ENCODE results near the gene ITCH.
"Not testable (repeated sequence)": the region's sequence is repeated elsewhere in the genome, so short reads cannot be mapped to it uniquely, and the experiment has no call there.

Gene ITCH

GRCh38 chr20:34382877-34383455 is 19.9 kb downstream of the ITCH start:
- not testable (repeated sequence) for DNase-seq

DNA sequence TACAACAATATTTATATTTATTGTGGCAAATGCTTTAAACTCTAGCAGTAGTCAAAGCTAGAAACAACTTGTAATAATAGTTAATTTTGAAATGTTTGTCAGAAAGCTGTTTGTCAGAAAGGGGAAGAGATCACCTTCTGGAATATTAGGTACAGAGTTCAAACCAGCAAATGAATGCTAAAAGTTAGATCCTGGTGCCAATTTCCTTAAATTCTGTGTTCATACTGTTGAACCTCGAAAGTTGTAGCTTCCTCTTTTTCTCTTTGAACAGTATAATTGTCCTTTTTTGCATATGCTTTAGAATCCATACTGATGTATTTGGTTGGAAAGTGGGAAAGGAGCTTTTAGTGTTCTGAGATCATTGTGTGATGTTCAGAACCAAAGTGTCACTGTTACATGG is 22.4 kb downstream of the ITCH start:
- DNase-seq: no peak

DNA sequence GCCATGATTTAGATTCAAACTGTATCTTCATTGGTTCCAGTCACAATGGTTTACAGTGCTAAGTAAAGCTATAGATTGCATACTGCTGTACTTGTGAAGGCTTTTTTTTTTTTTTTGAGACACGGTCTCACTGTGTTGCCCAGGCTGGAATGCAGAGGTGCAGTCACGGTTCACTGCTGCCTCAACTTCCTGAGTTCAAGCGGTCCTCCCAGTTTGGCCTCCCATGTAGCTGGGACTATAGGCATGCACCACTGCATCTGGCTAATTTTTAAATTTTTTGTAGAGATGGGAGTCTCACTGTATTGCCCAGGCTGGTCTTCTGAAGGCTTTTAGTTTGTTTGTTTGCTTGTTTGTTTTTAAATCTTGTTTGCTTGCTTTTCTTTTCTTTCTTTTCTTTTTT is 24.9 kb downstream of the ITCH start:
- no peak for DNase-seq

GRCh38 chr20:34388678-34389077 is 25.6 kb downstream of the ITCH start:
- no peak for DNase-seq

DNA sequence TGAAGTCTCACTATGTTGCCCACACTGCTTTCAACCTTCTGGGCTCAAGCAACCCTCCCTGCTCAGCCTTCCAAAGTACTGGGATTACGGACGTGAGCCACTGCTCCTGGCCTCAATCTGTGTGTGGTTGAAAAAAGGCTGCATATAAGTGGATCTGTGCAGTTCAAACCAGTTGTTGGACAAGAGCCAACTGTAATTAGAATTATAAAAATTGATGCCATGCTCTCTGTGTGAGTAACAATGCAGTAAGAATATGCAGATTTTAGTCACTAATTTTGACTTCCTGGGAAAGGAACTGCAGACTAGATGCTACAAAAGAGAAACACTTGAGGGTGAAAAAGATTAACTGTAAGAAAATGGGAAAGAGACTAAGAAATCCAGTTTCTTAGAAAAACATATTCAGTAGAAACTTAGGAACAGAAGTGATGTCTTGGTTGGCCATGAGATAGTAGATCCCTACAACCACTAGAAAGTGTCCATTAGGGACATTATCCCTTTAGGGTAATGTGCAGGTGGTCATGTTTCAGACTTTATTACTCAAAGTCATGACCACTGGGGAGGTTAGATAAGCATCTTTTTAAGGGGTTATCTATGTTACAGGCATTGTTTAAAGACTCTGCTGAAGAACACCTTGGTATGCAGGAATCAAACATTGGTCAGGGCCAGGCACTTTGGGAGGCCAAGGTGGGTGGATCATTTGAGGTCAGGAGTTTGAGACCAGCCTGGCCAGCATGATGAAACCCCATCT is 26.3 kb downstream of the ITCH start:
- DNase-seq: no peak

DNA sequence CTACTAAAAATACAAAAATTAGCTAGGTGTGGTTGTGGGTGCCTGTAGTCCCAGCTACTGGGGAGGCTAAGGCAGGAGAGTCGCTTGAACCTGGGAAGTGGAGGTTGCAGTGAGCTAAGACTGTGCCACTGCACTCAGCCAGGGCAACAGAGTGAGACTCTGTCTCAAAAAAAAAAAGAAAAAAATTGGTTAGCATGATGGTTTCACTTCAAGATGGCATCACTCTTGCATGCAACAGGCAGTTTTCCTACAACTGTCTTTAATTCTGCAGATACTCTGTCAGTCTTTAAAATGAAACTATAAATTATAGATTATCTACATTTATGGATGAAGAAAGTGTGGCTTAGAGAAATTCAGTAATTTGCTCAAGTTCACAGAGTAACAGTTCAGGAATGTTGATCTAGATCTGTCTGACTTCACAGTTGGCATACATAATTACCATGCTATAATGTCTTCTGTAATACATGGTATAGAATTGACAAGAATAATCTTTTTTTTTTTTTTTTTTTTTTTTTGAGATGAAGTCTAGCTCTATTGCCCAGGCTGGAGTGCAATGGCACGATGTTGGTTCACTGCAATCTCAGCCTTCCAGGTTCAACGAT is 27.0 kb downstream of the ITCH start:
- no peak for DNase-seq

DNA sequence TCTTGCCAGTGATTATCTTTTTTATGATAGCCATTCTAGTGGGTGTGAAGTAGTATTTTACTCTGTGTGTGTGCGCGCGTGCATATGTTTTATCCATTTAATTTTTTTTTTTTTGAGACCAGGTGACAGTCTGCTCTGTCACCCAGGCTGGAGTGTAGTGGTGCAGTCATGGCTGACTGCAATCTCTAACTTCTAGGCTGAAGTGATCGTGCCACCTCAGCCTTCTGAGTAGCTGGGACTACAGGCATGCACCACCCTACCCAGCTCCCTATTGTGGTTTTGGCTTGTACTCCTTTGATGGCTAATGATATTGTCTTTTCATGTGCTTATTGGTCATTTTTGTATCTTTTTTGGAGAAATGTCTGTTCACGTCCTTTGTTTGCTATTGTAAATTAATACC is 33.3 kb downstream of the ITCH start:
- DNase-seq: no peak

GRCh38 chr20:34397096-34397495 is 34.0 kb downstream of the ITCH start:
- no peak for DNase-seq

DNA sequence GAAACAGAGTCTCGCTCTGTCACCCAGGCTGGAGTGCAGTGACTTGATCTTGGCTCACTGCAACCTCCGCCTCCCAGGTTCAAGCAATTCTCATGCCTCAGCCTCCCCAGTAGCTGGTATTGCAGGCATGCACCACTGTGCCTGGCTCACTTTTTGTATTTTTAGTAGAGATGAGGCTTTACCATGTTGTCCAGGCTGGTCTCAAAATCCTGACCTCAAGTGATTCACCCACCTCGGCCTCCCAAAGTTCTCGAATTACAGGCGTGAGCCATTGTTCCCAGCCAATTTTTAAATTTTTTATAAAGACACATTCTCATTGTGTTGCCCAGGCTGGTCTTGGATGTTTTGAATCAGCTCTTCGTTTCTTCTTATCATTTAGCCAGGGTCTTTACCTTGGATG is 37.7 kb downstream of the ITCH start:
- DNase-seq: not testable (repeated sequence)

GRCh38 chr20:34401741-34402455 is 38.8 kb downstream of the ITCH start:
- no peak for DNase-seq

GRCh38 chr20:34402461-34402860 is 39.4 kb downstream of the ITCH start:
- DNase-seq: no peak

- no peak for DNase-seq
These were observed 40.2 kb downstream of the ITCH start for GRCh38 chr20:34403063-34403827.

- DNase-seq: no peak
These were observed 40.8 kb downstream of the ITCH start for GRCh38 chr20:34403908-34404307.

GRCh38 chr20:34404803-34405202 is 41.7 kb downstream of the ITCH start:
- no peak for DNase-seq

- DNase-seq: not testable (repeated sequence)
These were observed 42.2 kb downstream of the ITCH start for GRCh38 chr20:34405247-34405651.

- not testable (repeated sequence) for DNase-seq
These were observed 42.9 kb downstream of the ITCH start for GRCh38 chr20:34405942-34406341.

GRCh38 chr20:34407962-34408474 is 44.9 kb downstream of the ITCH start:
- no peak for DNase-seq

GRCh38 chr20:34410336-34410735 is 47.3 kb downstream of the ITCH start:
- DNase-seq: no peak

DNA sequence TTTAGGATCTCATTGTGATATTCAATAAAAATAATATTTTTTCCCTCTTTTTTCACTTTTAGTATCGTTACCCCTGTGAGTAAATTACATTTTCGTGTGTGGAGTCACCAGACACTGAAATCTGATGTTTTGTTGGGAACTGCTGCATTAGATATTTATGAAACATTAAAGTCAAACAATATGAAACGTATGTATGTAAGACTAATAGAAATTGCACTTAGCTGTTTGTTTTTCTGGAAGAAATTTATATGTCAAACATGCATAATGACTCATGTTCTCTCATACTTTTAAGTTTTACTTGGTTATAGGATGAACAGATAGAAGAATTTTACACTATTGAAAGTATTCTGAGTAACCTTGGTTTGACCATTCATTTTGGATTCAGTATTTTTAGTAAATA is 49.4 kb downstream of the ITCH start:
- DNase-seq: no peak

DNA sequence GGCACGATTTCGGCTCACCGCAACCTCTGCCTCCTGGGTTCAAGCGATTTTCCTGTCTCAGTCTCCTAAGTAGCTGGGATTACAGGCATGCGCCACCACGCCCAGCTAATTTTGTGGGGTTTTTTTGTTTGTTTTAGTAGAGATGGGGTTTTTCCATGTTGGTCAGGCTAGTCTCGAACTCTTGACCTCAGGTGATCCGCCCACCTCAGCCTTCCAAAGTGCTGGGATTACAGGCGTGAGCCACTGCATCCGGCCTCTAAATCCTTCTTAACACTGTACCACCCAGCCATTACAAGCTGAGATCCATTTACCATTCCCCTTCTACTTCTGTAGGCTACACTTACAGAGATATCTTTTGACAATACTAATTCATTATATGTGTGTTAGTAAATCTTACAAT is 51.5 kb downstream of the ITCH start:
- DNase-seq: not testable (repeated sequence)

GRCh38 chr20:34415079-34415478 is 52.0 kb downstream of the ITCH start:
- DNase-seq: no peak

- no peak for DNase-seq
These were observed 57.1 kb downstream of the ITCH start for GRCh38 chr20:34420146-34420545.

DNA sequence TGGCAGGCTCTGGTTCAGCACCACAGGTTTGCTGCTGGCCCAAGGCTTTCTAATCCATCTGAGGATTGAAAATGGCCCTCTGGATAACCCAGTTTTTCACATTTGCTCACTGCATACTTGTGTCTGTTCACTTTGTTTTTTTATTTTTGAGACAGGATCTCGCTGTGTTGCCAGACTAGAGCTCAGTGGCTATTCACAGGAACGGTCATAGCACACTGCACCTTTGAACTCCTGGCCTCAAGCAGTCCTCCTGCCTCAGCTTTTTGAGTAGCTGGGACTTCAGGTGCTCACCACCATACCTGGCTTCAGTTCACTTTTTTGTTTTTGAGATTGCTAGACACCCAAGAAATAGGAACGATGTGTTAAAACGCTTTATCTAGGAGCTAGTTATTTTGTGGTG is 57.9 kb downstream of the ITCH start:
- no peak for DNase-seq
